Jurkat, Clone E6-1 (cell line): ENCODE results near the gene AGA. TPM values are rescaled to one million over a fixed set of nuclear protein-coding genes. Genes with fewer than 3 reads are reported as not detected.

Experiments used
- DNase-seq: peaks from one replicate; pipeline ENCODE4 v3.0.0-alpha.2; 2011; ENCODE audit warnings: low read depth, low spot score
- H3K4me3 ChIP-seq: 2 replicates; pipeline ENCODE4 v1.5.1; 2011; ENCODE audit warnings: mild to moderate bottlenecking, low read length, control low read depth, moderate library complexity
- polyA plus RNA-seq: library from polyadenylated mRNA; unstranded; fragments of >200 nt; gene quantifications from one replicate; pipeline ENCODE4 v1.2.1, GENCODE V29; 2012; ENCODE audit warnings: missing spikeins; ENCODE audit not compliant: insufficient read length, insufficient read depth

Gene AGA
- polyA plus RNA-seq = 14.9 TPM

DNA sequence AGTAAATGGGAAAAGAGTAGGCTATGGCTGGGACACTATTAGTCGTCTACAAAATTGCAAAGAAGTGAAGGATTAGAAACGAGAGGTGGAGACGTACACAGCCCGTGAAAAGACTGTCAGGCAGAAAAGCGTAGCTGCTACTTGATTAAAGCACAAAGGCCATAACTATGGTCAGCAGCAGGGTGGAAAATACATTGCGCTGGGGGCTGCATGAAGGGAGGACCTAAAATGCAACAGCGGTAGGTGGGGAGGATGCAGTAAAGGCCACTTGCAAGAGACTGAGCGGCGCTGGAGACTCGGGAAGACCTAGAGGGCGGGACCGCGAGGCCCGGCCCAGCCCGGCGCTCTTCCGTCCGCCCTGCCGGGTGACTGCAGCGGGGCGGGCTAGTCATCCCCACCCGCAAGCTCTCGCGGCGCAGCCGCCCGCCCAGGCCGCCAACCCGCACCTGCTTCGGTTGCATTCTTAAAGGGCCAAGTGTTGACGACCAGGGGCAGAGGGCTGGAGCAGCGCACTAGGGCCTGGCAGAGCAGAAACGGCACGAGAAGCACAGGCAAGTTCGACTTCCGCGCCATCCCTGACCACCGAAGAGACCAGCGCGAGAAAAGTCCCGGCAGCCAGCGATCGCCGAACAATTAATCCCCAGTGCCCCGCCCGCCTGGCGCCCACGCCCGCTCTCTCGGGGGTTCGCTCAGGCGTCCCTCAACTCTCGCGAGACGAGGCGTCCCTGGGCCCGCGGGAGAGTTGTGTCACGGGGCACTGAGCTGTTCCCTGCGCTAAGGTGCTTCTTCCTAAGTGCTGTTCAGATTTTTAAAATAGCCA, at the start of gene AGA:
Gene AGA (minus strand): TSS at position 635 of the 820 bp plus-strand sequence. CDS start 62 bp downstream, at position 573.
- peak within 1 kb of the TSS; percentile 77 for H3K4me3 ChIP-seq
- DNase-seq = peak; percentile 88

DNA sequence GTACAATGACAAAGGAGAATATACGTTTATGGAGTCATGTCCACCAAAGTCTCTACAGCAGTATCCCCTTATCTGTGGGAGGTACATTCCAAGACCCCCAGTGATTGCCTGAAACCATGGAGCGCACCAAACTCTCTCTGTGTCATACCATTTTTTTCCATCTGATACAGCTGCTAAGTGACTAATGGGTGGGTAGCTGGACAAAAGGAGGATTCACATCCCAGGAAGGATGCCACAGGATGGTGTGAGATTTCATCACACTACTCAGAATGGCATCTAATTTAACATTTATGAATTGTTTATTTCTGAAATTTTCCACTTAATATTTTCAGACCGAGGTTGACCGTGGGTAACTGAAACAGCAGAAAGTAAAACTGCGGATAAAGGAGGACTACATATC, 49.8 kb upstream of the AGA start:
- DNase-seq = no peak

DNA sequence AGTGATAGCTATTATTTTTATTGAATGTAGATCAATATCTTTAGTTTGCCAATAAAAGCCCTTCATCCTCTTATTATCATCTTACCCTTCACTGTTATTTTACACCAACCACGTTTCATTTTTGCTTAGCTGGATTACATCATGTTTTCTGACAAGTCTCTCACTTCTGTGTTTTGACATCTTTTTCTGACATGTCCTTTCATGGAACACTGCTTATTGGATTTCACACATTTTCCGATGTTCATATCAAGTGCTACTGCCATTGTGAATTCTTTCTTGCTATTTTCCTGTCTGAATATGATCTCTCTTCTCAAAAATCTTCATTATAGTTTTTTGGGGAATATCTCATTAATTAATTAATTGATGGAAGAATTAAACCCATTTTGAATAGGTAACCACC, 48.5 kb upstream of the AGA start:
- DNase-seq = no peak
- H3K4me3 ChIP-seq = no peak overlapping the region

More for the DNA sequence above, 49.8 kb upstream of the AGA start:
- no peak overlapping the region for H3K4me3 ChIP-seq

DNA sequence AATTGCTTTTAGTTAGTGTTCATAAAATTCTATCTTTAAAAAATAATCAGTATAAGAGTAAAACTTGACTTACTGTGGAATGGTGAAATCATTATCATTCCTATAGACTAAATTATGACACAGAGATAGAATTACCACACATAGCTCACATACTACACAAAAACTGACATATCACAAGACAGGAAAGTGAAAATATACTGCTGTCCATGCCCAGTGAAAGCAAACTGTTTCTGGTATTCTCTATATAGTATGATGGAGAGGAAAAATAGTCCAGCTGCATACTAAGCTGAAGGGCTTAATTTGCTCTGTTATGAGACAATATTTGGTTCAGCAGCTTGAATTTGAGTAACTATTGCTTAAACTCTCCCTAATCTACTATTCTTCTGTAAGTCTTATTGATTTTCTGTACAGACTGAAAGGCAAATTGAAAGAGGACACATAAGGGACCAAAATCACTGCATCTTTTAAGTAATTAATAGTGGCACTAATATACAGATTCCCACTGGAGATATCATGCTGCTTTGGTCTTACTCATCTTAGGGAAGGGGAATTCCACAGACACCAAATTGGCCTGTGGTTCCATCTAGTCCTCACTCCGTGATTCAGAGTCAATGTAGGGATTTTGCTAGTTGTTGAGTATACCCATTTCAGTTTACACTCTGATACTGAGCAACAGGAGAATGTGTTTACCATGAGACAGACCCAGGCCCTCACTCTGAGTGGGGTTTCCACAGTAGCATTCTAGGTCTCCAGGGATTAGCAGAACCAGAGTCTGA, 47.4 kb upstream of the AGA start:
- DNase-seq = no peak
- H3K4me3 ChIP-seq = no peak overlapping the region

DNA sequence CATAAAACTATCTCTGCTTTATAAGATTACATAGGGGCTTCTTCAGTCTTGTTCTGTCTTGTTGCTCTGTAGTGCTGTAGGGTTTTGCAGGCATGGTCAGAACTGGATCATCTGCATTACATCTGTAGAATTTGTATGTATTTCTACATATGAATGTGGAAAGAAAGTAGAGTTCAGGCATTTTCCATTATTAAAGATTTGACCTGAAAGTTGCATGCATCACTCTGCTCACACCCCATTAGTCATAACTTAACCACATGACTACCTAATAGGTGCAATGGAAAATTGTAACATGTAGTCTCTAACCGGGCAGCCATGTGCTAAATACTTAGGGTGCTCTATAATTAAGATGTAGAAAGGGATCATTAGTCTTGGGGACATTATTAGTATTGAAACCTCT, 45.7 kb upstream of the AGA start:
- DNase-seq = no peak

DNA sequence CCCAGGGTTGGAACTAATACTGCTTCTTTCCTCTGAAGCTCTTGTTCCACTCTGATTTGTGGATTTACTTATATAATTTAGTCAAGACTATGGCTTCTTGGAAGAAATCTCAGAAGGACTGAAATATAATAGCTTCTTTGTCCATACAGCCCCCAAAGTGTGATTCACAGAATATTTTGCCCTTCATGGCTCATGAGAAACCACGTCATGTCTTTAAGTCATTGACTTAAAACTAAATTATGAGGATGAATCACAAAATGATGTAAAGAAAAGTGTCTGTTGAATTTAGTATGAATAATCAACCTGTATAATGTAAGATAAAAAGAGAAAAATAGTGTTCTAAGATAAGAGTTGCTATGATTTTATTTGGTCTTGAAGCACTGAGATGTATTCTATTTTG, 43.3 kb upstream of the AGA start:
- no peak overlapping the region for H3K4me3 ChIP-seq
- no peak for DNase-seq

More for the DNA sequence above, 45.7 kb upstream of the AGA start:
- no peak overlapping the region for H3K4me3 ChIP-seq

DNA sequence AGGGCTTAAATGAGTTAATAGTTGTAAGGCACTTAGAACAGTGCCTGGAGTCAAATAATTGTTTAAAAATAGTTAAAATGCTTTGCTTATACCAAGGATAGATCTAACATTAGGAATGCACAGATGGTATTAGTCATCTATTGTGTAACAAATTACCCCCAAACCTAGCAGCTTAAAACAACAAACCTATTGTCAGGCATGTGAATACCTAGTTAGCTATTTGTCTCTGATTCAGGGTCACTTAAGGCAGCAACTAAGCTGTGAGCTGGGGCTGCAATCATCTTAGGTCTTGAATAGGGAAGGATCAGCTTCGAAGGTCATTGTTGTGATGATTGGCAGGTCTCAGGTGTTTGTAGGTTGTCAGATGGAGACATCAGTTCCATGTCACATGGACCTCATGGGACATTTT, 42.4 kb upstream of the AGA start:
- no peak overlapping the region for H3K4me3 ChIP-seq
- no peak for DNase-seq

DNA sequence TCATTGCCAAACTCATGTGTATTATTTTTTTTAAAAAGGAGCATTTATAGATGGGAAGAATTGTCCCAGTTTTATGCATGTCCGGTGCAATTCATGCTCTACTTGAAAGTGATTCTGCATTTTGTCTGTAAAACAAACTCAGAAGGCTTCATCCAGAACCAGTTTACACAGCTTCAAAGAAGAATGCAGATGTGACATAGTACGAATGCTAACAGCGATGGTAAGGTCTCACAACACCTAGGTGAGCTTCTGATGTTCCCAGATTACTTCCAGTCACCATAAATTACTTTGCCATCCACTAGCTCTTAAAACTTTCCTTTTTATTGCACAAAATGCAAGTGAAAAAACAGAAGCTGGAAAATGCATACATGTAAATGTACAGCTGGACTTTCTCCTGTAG, 41.5 kb upstream of the AGA start:
- no peak overlapping the region for H3K4me3 ChIP-seq
- no peak for DNase-seq

DNA sequence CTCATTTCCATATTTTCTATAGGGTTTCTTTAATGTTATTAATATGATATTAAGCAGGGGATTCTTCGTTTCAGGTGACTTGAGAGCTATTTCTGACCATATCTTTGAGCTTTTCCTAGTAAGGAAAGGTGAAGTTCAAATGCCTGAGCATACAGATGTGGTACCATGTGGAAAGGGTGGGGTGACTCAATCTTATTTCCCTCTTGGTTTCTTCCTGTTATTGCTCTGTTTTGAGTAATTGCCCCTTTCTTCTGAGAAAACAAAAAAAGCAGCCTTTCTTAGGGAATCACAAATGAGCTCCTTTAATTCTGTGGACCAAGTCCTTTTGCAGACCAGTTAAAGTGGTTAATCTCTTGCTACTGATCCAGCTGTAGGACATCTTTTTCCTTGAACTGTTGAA, 41.0 kb upstream of the AGA start:
- no peak for DNase-seq
- H3K4me3 ChIP-seq = no peak overlapping the region

DNA sequence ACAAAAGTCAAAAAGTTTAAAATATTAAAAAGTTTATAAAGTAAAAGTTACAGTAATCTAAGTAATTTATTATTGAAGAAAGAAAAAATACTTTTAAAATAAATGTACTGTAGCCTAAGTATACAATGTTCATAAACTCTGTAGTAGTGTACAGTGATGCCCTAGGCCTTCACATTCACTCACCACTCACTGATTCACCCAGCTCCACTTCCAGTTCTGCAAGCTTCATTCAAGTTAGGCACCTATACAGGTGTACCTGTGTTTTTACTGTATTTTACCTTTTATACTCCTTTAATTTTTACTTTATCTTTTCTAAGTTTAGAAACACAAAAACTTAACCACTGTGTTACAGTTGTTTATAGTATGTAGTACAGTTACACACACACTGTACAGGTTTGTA, 40.1 kb upstream of the AGA start:
- no peak overlapping the region for H3K4me3 ChIP-seq
- no peak for DNase-seq

DNA sequence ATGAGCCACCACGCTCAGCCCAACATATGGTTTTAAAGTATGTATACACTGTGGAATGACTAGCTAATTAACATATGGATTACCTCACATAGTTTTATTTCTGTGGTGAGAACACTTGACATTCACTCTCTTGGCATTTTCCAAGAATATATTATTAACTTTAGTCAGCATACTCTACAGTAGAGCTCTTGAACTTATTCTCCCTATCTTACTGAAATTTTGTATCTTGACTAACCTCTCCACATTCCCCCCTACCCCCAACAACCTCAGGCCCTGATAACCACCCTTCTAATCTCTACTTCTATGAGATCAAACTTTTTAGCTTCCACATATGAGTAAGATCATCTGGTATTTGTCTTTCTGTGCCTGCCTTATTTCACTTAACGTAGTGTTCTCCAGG, 38.6 kb upstream of the AGA start:
- H3K4me3 ChIP-seq = no peak overlapping the region
- DNase-seq = no peak

DNA sequence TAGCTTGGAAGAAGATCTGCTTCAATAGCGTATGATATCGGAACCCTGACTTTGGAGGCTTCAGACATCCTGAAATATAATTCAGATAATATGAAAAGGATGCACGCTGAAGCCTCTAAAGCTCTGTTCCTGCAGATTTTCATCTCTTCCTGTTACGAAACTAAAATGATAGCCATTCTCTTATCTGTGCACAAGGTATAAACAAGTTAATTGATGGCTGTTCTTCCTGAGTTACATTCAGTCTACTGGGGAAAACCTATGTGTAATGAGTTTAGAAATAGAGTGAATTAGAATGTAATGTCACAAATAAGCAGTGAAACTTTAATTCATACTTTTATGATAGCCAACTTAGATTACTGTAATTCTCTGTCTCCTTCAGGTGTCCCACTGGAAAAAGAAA, 36.8 kb upstream of the AGA start:
- H3K4me3 ChIP-seq = no peak overlapping the region
- no peak for DNase-seq

DNA sequence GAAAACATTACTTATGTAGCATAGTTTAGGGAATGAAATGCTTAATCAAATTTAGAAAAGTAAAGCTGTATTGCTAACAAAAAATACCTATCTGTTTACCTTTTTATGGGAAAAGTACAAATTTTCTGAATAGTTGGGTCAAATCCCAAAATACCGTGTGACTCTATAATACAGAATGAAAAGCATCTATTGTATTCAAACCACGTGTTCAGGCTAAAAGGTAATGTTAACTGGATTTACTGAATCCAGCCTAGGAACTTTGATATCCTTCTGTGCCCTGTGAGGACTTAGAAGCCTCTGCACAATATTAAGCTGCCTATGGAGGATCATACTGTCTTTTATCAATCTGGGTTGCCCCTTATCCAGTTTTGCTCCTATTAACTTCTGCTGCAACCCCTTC, 36.3 kb upstream of the AGA start:
- DNase-seq = no peak
- no peak overlapping the region for H3K4me3 ChIP-seq

DNA sequence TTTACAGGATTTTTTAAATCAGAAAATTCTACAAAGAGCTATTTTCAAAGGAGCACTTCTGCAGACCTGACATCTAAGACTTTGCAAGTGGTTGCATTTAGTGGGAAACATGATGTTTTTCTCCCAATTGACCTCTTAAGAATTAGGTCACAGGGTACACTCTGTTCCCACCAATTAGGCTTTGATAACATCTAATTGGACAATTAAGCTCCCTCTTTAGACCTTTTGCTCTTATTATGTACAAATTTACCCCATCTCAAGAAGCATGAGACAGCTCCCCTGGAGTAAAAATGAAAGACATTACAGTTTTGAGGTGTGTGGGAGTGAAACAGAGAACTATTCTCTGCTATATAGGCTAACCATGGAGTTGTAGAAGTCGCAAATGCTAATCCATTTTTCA, 31.8 kb upstream of the AGA start:
- no peak overlapping the region for H3K4me3 ChIP-seq
- no peak for DNase-seq

DNA sequence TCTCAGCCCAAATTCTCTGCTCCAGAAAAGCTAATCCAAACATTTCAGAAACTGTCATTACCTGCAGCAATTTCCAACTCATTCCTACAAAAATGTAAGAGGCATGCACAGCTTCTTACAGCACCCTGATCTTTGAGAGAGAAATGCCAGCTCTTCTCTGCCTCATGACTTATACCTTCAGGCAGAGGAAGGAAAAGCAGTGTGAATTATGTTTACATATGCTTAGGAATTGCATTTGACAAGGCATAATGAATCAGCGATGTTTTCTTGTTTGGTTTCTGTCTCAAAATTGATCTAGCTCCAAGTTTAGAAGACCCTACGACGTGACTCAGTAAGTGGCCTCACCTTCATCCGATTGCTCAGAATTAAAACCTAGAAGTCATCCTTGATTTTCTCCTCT, 21.8 kb upstream of the AGA start:
- no peak for DNase-seq

DNA sequence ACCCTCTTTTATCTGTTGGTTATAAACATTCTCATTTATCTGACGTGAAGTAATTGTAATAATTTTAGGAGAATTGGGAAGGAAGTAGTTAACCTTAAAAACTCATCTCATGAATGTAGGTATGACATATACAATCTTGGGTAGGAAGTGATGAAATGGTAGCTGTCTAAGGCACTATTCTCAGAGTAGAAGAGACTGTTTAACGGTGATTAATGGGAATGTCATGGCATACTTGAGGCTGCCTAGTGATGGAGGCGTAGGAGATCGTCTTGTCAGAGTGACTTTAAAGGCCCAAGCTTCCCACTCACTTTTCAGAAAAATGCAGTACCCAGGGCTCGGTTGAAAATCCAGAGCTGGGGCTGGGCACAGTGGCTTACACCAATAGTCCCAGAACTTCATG, 19.4 kb upstream of the AGA start:
- no peak overlapping the region for H3K4me3 ChIP-seq
- no peak for DNase-seq

More for the DNA sequence above, 21.8 kb upstream of the AGA start:
- H3K4me3 ChIP-seq = no peak overlapping the region

DNA sequence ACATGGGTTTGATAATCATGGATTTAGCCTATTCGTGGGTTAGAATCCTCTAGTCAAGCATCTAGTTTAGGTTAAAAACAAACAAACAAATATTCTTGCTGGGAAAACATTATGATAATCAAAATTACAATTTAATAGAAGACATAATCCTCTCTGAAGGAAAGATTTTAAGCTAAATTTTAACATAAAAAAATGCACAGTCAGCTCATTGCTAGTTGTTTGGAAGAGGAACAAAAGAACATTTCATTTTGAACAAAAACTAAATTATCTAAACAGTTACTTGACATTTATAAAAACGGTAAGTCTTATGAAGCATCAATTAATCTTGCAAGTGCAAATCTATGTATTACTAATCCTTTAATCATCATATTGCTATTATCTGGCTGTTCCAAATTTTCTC, 18.2 kb upstream of the AGA start:
- H3K4me3 ChIP-seq = no peak overlapping the region
- DNase-seq = no peak

DNA sequence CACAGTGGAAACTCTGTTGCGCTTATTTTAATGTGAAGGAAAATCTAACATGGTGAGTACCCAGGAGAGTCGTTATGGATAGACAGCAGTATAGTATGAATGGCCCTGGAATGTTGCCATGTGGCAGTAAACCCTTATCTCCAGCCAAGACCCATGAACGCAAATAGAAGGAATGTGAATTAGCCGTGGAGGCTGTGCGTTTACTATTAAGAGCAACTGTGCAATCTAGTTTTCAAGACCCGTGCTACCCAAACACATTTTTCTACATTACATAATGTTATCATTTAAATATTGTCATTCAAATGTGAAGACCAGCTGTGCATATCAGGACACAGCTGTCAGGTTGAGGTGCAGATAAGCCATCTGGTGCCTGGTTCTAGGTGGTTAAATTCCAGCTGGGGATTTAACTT, 13.3 kb upstream of the AGA start:
- H3K4me3 ChIP-seq = no peak overlapping the region
- no peak for DNase-seq

DNA sequence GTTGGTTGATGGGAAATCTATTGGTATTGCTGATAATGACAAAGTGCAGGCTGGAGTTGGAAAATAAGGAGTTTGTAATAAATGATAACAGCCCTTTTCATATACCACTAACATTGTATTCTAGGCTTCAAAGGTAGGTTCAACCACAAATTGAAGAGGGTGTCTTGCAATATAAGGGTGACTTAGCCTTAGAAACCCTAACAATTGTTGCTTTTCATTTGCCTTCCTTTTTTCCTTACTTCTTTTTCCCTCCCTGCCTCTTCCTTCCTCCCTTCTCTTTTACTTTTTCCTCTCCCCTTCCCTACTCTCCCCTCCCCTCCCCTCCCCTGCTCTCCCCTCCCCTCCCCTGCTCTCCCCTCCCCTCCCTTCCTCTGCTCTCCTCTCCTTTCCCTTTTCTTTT, 10.9 kb upstream of the AGA start:
- no peak for DNase-seq
- no peak overlapping the region for H3K4me3 ChIP-seq

DNA sequence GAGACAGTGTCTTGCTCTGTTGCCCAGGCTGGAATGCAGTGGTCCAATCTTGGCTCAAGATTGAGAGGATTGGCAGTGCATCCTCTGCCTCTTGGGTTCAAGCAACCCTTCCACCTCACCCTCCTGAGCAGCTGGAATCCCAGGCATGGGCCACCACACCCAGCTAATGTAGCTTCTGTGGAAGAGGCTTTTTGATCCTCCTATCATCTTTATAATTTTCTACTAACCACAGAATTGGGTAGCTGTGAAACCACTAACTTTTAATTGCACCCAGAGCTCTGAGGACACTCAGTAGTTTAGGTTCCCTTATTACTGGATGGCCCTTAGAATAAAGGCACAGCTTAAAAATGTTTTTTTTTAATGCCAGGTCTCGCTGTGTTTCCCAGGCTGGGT, 8.9 kb upstream of the AGA start:
- no peak overlapping the region for H3K4me3 ChIP-seq
- no peak for DNase-seq
